ENCODE results near the gene WNT8B. TPM values are rescaled to one million over a fixed set of nuclear protein-coding genes. Genes with fewer than 3 reads are reported as not detected.

WNT8B gene
- polyA plus RNA-seq, 1 donor (not counting 4 experiments of a cell fraction or from before 2014, with no cell fraction given), result not detected

- TF ChIP-seq CTCF (optimal IDR thresholded peaks at IDR 0.05 in 1 of 3, IDR thresholded peaks at IDR 0.05 in 1 of 3, conservative IDR thresholded peaks at IDR 0.05 in 1 of 3; ENCODE audit: extremely low read depth in 1 of 3, insufficient read depth in 2 of 3, low read length in 3 of 3), result no peak
- TF ChIP-seq EZH2 (IDR thresholded peaks at IDR 0.05; ENCODE audit: low read length), result no peak
- peak overlapping the region; percentile 95 for H3K9ac ChIP-seq (ENCODE audit: control insufficient read depth, extremely low read depth, insufficient read depth, low read length)
- no peaks in the 10 kb centered on the region for H4K20me1 ChIP-seq (ENCODE audit: control insufficient read depth, extremely low read depth, insufficient read depth, low read length)
- peak overlapping the region; percentile 83 for H3K27ac ChIP-seq (ENCODE audit: control insufficient read depth, insufficient read depth, low read length)
- DNase-seq (ENCODE audit: low read depth, low spot score) (no peak), FAIRE-seq (no peak)
- dilution Hi-C loops (cut with MboI; ENCODE audit: extremely low pct_ligation_motif_present, low sequenced_read_pairs), result no loop called here
- H3K4me2 ChIP-seq (ENCODE audit: control insufficient read depth, extremely low read depth, insufficient read depth, low read depth, low read length), result peak overlapping the region; percentile 99
- no peaks in the 10 kb centered on the region for H3K27me3 ChIP-seq (ENCODE audit: control insufficient read depth, extremely low read depth, insufficient read depth, low read length)
- no peaks in the 10 kb centered on the region for H3K9me1 ChIP-seq (ENCODE audit: control insufficient read depth, extremely low read depth, insufficient read depth, low read length)
- H3K4me1 ChIP-seq (ENCODE audit: control insufficient read depth, extremely low read depth, insufficient read depth, low read length), result peaks cover 13% of the 10 kb centered on the region
- peak overlapping the region; percentile 98 for H2AFZ ChIP-seq (ENCODE audit: control insufficient read depth, low read length)
- H3K9me3 ChIP-seq (ENCODE audit: control insufficient read depth, low read depth, low read length), result no peaks in the 10 kb centered on the region
- H3K79me2 ChIP-seq (ENCODE audit: control insufficient read depth, insufficient read depth, low read length), result peaks cover 17% of the 10 kb centered on the region
- H3K4me3 ChIP-seq (ENCODE audit: control insufficient read depth in 2 of 3, extremely low read depth in 1 of 3, insufficient read depth in 2 of 3, low read depth in 1 of 3, low read length in 3 of 3), result peak overlapping the region; percentile 85 to 93 (median 91)
- H3K36me3 ChIP-seq (ENCODE audit: control insufficient read depth in 2 of 2, extremely low read depth in 1 of 2, insufficient read depth in 2 of 2, low read length in 2 of 2), result peaks cover 12 to 22% of the 10 kb centered on the region in 2 experiments
These were observed 66.2 kb downstream of the WNT8B start for GRCh38 chr10:100528921-100529474.

- Histone ChIP-seq H3K4me1 (ENCODE audit: control insufficient read depth, extremely low read depth, insufficient read depth, low read length) (peaks cover 13% of the 10 kb centered on the region), H3K36me3 (ENCODE audit: control insufficient read depth in 2 of 2, extremely low read depth in 1 of 2, insufficient read depth in 2 of 2, low read length in 2 of 2) (peaks cover 10 to 15% of the 10 kb centered on the region in 2 experiments), H3K9me3 (ENCODE audit: control insufficient read depth, low read depth, low read length) (no peaks in the 10 kb centered on the region), H3K9me1 (ENCODE audit: control insufficient read depth, extremely low read depth, insufficient read depth, low read length) (no peaks in the 10 kb centered on the region), H3K27me3 (ENCODE audit: control insufficient read depth, extremely low read depth, insufficient read depth, low read length) (no peaks in the 10 kb centered on the region), H3K79me2 (ENCODE audit: control insufficient read depth, insufficient read depth, low read length) (peaks cover 17% of the 10 kb centered on the region), H2AFZ (ENCODE audit: control insufficient read depth, low read length) (peak within 1 kb of the TSS; percentile 98), H4K20me1 (ENCODE audit: control insufficient read depth, extremely low read depth, insufficient read depth, low read length) (no peaks in the 10 kb centered on the region), H3K4me3 (ENCODE audit: control insufficient read depth in 2 of 3, extremely low read depth in 1 of 3, insufficient read depth in 2 of 3, low read depth in 1 of 3, low read length in 3 of 3) (peak within 1 kb of the TSS; percentile 85 to 93 (median 91)), H3K27ac (ENCODE audit: control insufficient read depth, insufficient read depth, low read length) (peak within 1 kb of the TSS; percentile 83), H3K4me2 (ENCODE audit: control insufficient read depth, extremely low read depth, insufficient read depth, low read depth, low read length) (peak within 1 kb of the TSS; percentile 99), H3K9ac (ENCODE audit: control insufficient read depth, extremely low read depth, insufficient read depth, low read length) (peak within 1 kb of the TSS; percentile 95)
- dilution Hi-C loops (cut with MboI; ENCODE audit: extremely low pct_ligation_motif_present, low sequenced_read_pairs), result no loop called here
- no peak for TF ChIP-seq EZH2 (IDR thresholded peaks at IDR 0.05; ENCODE audit: low read length)
- DNase-seq (ENCODE audit: low read depth, low spot score) (no peak), FAIRE-seq (peak; percentile 44)
These were observed 66.9 kb downstream of the WNT8B start, which contains the start of gene NDUFB8 for GRCh38 chr10:100529475-100530298. TSS of gene NDUFB8 (minus strand) at chr10:100529871. CDS start at chr10:100529851, 20 bp downstream.

Data from keratinocyte (primary cell).